ENCODE data around the gene MICB. TPM values are rescaled to one million over a fixed set of nuclear protein-coding genes. Genes with fewer than 3 reads are reported as not detected.
A peak's percentile ranks its signal among the peaks of the same experiment; 100 is the strongest.
"Not testable (repeated sequence)": the region's sequence is repeated elsewhere in the genome, so short reads cannot be mapped to it uniquely, and the experiment has no call there.

MICB gene
- total RNA-seq, 1 donor from 2014 or later, result 3.7 TPM

- TF ChIP-seq CTCF (IDR thresholded peaks at IDR 0.05; ENCODE audit: insufficient read depth, low read length, severe bottlenecking), result no peak
- DNase-seq (ENCODE audit: low read depth) (peak; percentile 49), FAIRE-seq (no peak)
- no peak overlapping the region for H3K4me3 ChIP-seq (ENCODE audit: low read depth, low read length)
- no peaks in the 10 kb centered on the region for H3K36me3 ChIP-seq (ENCODE audit: control insufficient read depth, insufficient read depth, low read length)
- H3K27me3 ChIP-seq (ENCODE audit: control insufficient read depth, insufficient read depth, low read length), result no peaks in the 10 kb centered on the region
Observed at GRCh38 chr6:31495580-31495979, 2.4 kb upstream of the MICB start.

DNA sequence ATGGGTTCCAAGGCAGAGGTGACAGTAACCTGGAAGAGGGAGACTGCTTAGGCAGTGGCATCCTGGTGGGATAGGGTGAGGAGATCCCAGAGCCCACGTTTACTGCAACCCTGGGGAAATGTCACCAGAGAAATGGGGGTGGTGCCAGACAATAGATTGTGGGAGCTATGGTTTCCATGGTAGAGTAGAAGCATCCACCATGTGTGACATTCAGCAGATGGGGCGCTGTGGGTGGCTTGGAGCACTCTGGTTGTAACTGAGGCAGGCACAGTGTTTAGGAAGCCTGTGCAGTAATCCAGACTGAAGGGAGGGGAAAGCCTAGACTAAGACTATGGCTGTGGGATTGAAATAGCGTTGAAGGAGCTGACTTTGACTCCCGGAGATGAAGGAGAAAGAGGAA, 1.1 kb upstream of the MICB start:
- H3K36me3 ChIP-seq (ENCODE audit: control insufficient read depth, insufficient read depth, low read length); DNase-seq (ENCODE audit: low read depth); FAIRE-seq; H3K27me3 ChIP-seq (ENCODE audit: control insufficient read depth, insufficient read depth, low read length); H3K4me3 ChIP-seq (ENCODE audit: low read depth, low read length): not testable (repeated sequence)

GRCh38 chr6:31498748-31499147, 803 bp downstream of the MICB start:
- Histone ChIP-seq H3K4me3 (ENCODE audit: low read depth, low read length) (peak overlapping the region; percentile 24), H3K27me3 (ENCODE audit: control insufficient read depth, insufficient read depth, low read length) (no peaks in the 10 kb centered on the region), H3K36me3 (ENCODE audit: control insufficient read depth, insufficient read depth, low read length) (no peaks in the 10 kb centered on the region)
- TF ChIP-seq CTCF (IDR thresholded peaks at IDR 0.05; ENCODE audit: insufficient read depth, low read length, severe bottlenecking), result no peak
- DNase-seq (ENCODE audit: low read depth), result no peak
- FAIRE-seq, result no peak

GRCh38 chr6:31499648-31500047, 1.7 kb downstream of the MICB start:
- not testable (repeated sequence) for H3K36me3 ChIP-seq (ENCODE audit: control insufficient read depth, insufficient read depth, low read length); H3K4me3 ChIP-seq (ENCODE audit: low read depth, low read length); FAIRE-seq; H3K27me3 ChIP-seq (ENCODE audit: control insufficient read depth, insufficient read depth, low read length); DNase-seq (ENCODE audit: low read depth)

DNA sequence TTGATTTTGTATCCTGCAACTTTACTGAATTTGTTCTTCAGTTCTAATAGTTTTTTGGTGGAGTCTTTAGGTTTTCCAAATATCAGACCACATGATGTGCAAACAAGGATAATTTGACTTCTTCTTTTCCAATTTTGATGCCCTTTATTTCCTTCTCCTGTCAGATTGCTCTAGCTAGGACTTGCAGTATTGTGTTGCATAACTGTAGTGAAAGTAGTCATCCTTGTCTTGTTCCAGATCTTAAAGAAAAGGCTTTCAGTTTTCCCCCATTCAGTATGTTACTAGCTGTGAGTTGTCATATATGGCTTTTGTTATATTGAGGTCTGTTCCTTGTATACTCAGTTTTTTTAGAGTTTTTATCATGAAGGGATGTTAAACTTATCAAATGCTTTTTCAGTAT, 4.6 kb downstream of the MICB start:
- Histone ChIP-seq H3K36me3 (ENCODE audit: control insufficient read depth, insufficient read depth, low read length) (peaks cover 2% of the 10 kb centered on the region), H3K4me3 (ENCODE audit: low read depth, low read length) (no peak overlapping the region), H3K27me3 (ENCODE audit: control insufficient read depth, insufficient read depth, low read length) (no peaks in the 10 kb centered on the region)
- TF ChIP-seq CTCF (IDR thresholded peaks at IDR 0.05; ENCODE audit: insufficient read depth, low read length, severe bottlenecking), result no peak
- FAIRE-seq (no peak), DNase-seq (ENCODE audit: low read depth) (no peak)

- not testable (repeated sequence) for DNase-seq (ENCODE audit: low read depth); FAIRE-seq; H3K4me3 ChIP-seq (ENCODE audit: low read depth, low read length); H3K27me3 ChIP-seq (ENCODE audit: control insufficient read depth, insufficient read depth, low read length); H3K36me3 ChIP-seq (ENCODE audit: control insufficient read depth, insufficient read depth, low read length)
Observed at GRCh38 chr6:31509036-31509435, 11.1 kb downstream of the MICB start.

DNA sequence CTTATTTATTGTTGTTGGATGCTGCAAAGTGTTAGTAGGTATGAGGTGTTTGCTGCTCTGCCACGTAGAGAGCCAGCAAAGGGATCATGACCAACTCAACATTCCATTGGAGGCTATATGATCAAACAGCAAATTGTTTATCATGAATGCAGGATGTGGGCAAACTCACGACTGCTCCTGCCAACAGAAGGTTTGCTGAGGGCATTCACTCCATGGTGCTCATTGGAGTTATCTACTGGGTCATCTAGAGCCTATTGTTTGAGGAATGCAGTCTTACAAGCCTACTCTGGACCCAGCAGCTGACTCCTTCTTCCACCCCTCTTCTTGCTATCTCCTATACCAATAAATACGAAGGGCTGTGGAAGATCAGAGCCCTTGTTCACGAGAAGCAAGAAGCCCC, 12.1 kb downstream of the MICB start:
- Histone ChIP-seq H3K27me3 (ENCODE audit: control insufficient read depth, insufficient read depth, low read length) (no peaks in the 10 kb centered on the region), H3K4me3 (ENCODE audit: low read depth, low read length) (no peak overlapping the region), H3K36me3 (ENCODE audit: control insufficient read depth, insufficient read depth, low read length) (peaks cover 3% of the 10 kb centered on the region)
- DNase-seq (ENCODE audit: low read depth) (no peak), FAIRE-seq (no peak)
- TF ChIP-seq CTCF (IDR thresholded peaks at IDR 0.05; ENCODE audit: insufficient read depth, low read length, severe bottlenecking), result no peak

Measured in bronchial epithelial cell (primary cell).